NCI-H2196 (cell line): ENCODE measurements around the gene GIPC2.
"Not testable (repeated sequence)": the region's sequence is repeated elsewhere in the genome, so short reads cannot be mapped to it uniquely, and the experiment has no call there.

Source experiments
- DNase-seq: peaks from one replicate; lab custom pipeline; 2025; ENCODE audit not compliant: unreplicated experiment; lab: John Stamatoyannopoulos, UW

Gene GIPC2, protein sequence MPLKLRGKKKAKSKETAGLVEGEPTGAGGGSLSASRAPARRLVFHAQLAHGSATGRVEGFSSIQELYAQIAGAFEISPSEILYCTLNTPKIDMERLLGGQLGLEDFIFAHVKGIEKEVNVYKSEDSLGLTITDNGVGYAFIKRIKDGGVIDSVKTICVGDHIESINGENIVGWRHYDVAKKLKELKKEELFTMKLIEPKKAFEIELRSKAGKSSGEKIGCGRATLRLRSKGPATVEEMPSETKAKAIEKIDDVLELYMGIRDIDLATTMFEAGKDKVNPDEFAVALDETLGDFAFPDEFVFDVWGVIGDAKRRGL

DNA sequence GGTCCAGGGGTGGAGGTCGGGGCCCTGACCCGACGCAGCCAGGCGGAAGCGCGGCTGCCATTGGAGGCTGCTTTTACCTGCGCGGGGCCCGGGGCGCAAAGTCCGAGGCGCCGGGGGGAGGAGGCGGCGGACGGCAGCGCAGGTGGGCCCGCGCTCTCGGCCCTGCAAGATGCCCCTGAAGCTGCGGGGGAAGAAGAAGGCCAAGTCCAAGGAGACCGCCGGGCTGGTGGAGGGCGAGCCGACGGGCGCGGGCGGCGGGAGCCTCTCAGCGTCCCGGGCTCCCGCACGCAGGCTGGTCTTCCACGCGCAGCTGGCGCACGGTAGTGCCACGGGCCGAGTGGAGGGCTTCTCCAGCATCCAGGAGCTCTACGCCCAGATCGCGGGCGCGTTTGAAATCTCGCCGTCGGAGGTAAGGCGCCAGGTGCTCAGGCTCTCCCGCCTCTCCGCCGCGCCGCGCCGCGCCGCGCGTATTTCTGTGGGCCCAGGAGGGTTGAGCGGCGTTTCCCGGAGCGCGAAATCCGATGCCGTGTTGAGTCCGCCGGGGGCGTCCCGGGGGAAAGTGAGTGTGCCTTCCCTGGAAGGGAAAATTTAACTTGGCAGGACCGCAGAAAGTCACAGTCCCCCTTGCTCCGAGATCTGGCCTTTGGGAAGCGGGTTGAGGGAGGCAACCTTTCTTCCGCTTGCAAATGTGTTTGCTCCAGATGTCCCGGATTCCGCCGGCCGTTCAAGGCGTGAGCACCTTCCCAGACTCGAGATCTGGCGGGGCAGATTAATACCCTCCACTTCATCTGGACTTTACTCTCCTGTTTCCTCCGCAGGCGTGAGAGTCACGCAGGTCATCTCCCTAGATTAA lies at the start of gene GIPC2:
GIPC2 (plus strand) TSS at position 41 of the 853 bp plus-strand sequence; CDS start at position 170, 129 bp downstream.
- no peak for DNase-seq

DNA sequence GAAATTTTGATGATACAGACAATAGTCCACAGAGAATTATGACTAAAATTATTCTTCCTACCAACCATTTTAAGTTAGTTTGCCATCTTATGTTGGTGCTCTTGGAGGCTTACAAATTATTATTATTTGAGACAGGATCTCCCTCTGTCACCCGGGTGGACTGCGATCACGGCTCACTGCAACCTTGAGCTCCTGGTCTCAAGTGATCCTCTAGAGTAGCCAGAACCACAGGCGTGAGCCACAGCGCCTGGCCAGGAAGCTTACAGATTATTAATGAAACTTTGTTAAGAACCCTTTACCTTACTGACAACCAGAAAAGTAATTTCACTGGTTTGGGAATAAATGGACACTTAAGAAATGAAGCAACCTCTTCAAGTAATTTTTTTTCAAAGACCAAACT lies 49.0 kb upstream of the GIPC2 start:
- no peak for DNase-seq

DNA sequence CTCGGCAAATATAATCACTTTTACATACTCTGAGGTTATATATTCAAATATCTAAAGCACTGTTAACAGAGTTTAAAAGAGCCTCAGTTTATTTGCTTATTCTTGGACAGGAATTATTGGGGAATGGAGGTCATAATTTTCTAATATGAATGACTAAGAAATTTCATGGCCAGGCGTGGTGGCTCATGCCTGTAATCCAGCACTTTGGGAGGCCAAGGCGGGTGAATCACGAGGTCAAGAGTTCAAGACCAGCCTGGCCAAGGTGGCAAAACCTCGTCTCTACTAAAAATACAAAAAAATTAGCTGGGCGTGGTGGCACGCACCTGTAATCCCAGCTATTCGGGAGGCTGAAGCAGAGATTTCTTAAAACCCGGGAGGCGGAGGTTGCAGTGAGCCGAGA lies 45.2 kb upstream of the GIPC2 start:
- DNase-seq, result not testable (repeated sequence)

DNA sequence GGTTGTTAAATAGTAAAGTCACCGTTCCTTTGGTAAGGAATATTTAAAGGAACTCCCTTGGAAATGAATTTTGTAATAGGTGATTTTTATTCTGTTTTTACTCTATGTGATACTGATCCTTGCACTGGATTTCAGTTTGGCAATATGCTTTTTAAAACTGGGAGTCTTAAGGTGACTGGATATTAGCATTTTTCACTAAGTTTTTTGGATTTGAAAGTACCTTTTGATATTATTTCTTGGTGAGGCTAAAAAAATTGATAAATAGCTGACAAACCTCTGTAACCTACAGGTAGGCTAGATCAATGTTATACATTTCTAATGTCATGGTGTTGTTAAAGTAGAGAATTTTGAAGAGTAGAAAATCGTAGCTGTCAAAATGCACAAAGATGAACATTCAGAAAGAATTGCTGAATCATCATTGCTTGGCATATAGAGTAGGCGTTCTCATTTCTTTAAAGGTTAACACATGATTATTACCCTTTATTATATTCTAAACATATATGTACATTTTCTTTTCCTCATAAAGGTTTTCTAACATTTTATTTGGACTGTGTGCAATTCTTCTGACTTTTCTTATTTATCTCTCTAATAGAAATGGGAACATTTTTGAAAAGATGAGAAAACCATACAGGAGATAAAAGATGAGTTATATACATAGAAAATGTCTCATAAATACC lies 42.6 kb upstream of the GIPC2 start:
- DNase-seq, result no peak

DNA sequence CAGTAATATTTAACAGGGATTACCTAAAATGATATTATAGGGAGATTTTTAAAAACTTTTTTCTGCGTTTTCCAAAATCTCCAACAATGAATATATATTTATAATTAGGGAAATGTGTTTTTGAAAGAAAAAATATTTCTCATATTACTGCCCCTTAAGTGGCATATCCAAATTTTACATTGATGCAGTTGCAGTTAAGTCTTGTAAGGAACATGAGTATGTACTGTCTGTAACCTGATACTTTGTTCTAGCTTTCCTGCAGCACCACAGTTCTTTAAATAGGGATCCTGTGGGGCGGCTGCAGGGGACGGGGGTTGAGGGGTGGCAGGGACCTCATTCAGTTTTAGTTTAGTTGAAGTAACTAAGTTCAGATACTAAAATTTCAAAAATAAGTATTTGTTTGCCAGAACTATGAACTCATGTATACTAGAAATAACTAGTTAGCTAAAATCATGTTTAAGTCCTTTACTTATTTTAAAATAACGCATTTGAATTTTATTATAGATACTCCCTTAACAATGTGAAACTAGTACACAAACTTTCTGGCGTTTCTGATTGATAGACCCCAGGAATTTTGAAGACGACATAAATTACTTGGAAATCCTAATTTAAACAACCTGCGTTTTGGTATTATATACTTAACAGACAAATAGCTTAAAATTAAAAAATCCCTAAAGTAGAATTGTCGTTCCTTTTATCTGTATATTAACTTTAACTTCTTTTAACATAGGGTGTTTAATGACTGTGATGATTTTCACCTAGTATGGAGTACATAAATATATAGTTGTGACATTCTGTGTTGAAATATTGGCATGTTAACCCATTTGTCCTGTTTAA lies 41.7 kb upstream of the GIPC2 start:
- no peak for DNase-seq

DNA sequence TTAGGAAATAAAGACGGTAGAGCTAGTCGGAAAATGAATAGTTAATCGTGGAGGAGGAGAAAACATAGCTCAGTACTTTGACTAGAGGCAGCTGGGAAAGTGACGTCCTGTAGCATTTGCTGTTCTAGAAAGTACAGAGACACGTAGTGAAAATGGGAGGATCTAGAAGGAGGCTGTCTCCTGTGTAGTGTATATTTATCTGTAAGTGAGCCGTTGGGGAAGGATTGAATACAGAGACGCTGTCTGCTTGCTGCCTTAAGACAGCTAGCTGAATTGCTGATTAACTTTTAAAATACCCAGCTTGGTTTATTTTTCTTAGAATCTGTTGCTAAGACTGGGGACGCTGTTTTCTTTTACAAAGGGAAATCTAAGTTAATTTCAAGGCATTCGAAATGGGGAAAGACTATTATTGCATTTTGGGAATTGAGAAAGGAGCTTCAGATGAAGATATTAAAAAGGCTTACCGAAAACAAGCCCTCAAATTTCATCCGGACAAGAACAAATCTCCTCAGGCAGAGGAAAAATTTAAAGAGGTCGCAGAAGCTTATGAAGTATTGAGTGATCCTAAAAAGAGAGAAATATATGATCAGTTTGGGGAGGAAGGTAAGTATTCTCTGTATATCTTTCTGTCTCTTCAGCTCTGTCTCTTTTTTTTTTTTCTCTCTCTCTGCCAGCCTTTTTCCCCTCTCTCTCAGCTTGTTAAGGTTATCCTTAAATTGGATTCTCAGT lies 40.9 kb upstream of the GIPC2 start, which contains the start of gene DNAJB4:
DNAJB4 (plus strand) TSS at position 221 of the 729 bp plus-strand sequence; CDS start at position 393, 172 bp downstream.
- DNase-seq, result no peak

DNA sequence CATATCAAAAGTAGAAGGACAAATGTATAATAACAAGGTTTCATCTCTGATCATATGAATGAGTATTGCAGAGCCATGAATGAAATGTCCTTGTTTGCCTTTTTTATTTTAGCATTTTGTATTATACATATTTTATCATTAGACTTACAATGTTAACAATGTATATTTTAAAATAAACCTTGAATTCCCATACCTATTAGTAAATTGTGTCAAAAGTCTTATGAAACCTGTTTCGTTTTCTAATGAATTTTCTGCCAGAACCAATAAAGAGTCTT lies 40.4 kb upstream of the GIPC2 start:
- DNase-seq, result no peak

DNA sequence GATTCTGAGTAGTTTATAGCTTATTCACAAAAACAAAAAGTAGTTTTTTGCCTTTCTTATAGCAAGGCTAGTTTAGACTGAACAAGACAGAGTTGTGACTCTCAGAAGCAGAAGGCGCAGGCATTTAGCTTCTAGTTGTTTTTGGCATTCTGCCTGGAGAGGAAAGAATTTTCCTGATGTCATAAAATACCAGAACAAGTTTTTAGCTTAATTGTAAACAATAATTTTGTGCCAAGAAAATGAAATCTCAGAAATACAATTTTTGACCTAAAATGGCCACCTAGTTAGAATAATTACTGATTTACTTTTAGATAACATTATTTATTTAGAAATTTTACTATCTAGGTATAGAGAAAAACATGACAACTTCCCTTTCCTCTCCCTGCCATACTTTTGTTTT lies 40.0 kb upstream of the GIPC2 start:
- DNase-seq, result peak; percentile 62

DNA sequence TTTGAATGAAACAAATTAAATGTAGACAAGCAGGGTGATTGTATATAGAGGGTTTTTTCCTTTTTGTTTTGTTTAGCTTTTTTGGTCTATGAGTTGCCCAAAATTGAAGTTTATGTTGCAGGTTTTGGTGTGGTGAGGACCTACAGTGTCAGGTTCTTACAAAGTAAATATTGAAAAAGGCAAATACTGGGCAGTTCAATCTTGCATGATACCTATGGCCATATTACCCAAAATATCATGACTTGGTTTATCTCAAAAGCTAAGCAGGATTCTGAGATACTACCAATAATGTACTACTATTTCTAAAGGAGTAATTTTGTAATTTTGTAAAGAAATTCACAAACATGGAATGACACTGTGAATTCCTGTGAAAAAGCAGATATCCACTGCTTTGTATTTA lies 39.2 kb upstream of the GIPC2 start:
- no peak for DNase-seq

DNA sequence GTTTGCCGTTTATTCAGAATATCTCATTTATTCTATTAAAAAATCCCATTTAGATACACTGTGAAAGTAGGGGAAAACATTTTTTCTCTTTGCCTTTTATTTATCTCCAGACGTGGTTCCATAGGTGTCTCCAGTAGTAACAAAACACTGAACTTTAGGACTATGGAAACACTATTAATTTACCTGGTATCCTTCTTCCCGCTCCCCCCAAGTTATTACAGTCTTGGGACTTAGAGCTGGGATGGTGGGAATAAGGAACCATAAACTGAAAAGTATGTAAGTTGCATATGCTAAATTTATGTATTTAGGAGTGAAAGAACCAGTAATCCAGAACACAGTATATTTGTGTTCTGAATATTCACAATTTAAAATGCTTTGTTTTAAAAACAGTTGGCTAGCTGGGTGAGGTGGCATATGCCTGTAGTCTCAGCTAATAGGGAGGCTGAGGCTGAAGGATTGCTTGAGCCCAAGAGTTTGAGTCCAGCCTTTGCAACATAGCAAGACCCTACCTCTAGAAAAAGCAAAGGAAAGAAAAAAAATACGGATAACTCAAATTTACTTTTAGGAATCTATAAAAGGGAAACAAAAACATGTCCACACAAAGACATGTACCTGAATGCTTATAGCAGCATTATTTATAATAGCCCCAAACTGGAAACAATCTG lies 38.0 kb upstream of the GIPC2 start:
- DNase-seq, result no peak

DNA sequence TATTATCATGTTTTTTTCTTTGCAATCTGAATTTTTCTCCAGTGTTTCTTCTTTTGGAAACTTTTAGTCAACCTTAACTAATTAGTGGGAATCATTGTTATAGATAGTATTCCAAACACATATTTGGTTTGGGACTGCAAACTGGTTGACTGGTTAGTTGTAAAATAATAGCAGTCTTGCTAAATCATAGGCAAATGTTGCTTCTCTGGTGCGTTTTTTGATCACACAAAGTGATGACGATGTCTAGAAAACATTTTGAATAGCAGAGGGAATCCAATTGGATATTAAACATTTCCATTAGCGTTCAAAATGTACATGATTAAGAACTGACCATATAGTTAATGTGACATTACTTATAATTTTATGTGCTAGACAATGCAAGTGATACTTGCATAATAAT lies 36.5 kb upstream of the GIPC2 start:
- no peak for DNase-seq

DNA sequence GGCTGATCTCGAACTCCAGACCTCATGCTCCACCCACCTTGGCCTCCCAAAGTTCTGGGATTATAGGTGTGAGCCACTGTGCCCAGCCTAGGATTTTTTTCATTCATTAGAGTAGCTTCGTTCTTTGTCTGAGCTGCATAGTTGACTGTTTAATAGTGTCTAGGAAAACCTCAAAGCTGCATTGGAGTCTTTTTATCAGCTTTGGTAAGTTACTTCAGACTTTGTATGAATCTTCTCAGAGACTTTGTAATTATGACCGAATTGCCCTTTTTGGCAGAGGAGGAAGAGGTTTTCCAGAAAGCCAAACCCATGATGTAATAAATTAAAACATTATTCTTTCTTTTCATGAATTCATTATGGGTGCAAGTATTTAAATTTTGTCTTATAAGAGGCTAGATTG lies 35.9 kb upstream of the GIPC2 start:
- no peak for DNase-seq

DNA sequence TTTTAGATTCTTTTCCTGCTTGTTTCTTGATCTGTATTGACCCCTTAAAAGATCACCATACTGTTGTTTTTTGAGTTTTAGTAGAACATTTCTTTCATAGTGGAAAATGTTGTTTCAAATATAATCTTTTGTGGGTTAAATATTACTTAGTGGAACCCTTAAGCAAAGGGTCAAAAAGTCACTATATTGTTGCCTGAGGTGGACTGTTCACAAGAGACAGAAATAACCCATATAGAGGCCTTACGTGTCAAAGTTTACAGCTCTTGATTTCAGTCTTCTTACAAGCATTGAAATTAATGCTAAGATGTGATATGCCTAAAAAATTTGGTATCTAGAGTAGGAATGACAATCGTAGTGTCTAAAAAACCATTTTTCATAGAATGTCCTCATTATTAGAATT lies 34.7 kb upstream of the GIPC2 start:
- no peak for DNase-seq

DNA sequence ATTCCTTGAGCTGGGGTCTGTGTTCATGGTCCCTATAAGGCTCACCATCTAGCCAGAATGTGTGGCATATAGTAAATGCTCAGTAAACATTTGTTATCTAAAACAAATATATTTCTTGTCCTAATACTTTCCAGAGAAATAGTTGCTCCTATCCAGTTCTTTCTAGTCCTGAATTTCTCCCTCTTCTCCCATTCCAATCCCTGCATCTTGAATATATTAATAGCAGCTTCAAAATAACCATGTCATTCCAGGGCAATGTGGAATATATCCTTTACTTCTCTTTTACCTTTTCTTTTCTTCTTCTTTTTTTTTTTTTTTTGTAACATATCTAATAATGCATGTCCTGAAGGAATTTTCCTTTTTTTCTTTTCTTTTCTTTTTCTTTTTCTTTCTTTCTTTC lies 30.6 kb upstream of the GIPC2 start:
- DNase-seq, result no peak

DNA sequence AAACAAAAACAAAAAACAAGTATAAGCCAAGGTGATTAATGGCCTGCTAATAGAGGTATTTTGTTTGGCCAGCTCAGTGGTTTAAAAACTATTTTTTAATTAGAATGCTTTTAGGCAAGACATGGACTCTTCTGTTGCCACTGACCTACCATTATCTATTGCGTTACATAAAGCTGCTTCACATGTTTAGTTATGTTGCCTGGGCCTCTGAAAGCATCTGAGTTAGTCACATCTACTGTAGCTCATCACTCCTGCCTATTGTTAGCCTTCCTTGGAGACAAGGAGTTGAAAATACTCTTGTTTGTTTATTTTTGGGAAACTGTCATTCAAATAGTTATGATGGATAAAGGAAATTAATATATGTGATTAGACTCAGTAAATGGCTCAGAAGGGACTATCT lies 26.7 kb upstream of the GIPC2 start:
- DNase-seq, result no peak

DNA sequence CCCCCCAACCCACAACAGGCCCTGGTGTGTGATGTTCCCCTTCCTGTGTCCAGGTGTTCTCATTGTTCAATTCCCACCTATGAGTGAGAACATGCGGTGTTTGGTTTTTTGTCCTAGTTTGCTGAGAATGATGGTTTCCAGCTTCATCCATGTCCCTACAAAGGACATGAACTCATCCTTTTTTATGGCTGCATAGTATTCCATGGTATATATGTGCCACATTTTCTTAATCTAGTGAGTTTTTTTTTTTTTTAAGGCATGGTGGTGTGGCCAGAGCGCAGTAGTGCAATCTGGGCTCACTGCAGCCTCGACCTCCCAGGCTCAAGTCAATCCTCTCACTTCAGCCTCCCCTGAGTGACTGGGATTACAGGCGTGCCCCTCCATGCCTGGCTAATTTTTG lies 24.6 kb upstream of the GIPC2 start:
- not testable (repeated sequence) for DNase-seq

DNA sequence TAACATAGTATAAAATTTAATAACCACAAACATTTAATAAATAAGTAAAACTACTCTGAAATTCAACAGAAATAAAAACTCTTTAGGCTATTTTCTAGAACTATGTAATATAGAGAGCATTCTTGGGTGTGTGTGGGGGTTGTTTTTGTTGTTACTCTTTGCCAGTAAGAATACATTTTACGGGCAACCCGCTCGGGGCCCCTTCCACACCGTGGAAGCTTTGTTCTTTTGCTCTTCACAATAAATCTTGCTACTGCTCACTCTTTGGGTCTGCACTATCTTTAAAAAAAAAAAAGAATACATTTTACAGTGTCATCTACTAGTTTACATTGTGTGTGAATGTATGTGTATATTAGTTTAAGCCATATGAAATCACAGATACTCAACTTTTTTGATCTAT lies 16.0 kb upstream of the GIPC2 start:
- DNase-seq, result no peak

DNA sequence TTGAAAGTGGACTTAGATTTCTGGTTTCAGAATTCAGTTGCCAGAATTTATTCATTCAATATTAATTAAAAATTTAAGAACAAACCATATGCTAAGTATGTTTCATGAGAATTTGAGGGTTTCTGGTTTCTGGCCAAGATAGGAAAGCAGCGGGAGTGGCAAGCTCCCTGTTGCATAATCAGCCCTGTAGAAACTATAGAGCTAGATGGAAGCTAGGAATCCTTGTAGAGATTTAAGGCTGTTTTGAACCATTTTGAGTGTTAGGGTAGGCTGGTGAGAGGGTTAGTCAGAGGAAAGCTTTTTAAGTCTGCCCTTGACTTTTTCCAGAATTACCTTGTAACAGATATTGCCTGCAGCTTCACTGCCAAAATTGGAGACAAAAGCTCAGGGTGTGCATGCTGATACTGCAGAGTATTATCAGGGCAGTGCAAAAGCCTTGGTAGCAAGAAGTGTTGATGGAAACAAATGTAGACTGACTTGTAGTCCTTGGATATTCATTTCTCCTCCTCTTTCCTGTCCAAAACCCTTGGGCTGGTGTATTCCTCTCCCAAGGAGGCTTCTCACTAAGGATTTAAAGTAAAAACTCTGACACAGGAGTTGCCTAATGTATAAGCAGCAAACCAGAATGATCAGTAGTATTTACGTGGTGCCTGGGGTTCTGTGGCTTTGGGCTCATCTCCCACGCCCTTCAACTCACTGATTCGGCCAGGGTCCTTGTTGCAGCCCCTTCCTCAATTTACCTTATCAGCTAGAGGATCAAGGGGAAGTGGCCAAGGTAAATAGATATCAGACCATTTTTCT lies 12.6 kb upstream of the GIPC2 start:
- DNase-seq, result no peak

DNA sequence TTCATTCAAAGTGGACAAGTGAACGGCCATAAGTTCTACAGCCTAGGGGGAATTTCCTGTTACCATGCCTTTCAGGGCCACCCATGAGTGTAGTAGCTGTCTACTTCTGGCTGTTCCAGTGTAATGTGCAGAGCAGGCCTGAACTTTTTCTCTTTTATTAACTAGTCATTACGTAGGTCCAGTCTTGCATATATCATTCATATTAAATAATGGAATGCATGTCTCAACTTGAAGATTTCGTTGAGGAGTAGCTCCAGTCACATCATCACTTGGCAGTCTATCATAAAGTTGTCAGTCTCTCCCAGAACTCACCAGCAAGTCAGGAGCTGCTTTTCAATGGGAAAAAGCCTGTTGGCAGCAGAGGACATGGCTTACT lies 12.0 kb upstream of the GIPC2 start:
- no peak for DNase-seq
